ENCODE data around the gene STAT5A.

GRCh38 chr17:42304187-42305030 is 16.1 kb downstream of the STAT5A start:
- TF ChIP-seq CTCF (IDR thresholded peaks at IDR 0.05): no peak
- no peak for TF ChIP-seq POLR2A (IDR thresholded peaks at IDR 0.05)

Measured in heart left ventricle (tissue), 13 donors.